PC-3 (cell line): ENCODE measurements around the gene HNRNPC. TPM values are rescaled to one million over a fixed set of nuclear protein-coding genes. Genes with fewer than 3 reads are reported as not detected.

Source experiments
- ATAC-seq: fragments of 200-7000 bp; cut with Tn5 transposase; 2 replicates; pipeline ENCODE4 v1.9.1; 2020; ENCODE audit warnings: mild to moderate bottlenecking, moderate library complexity
- BruUV-seq: library from RNA; stranded (reverse); fragments of 400-500 nt; replicated peaks from 2 replicates; lab custom pipeline; 2021; lab: Mats Ljungman, UMichigan
- CTCF ChIA-PET: fragments of 300-600 bp; sonication (Branson Sonifier 250); formaldehyde crosslinking; loops from one replicate; lab custom pipeline; 2022; ENCODE audit warnings: antibody characterized with exemption; lab: Charles Lee
- POLR2A ChIA-PET: fragments of 300-600 bp; sonication (Branson Sonifier 250); formaldehyde crosslinking; loops from one replicate; lab custom pipeline; 2022; ENCODE audit warnings: antibody characterized with exemption; ENCODE audit not compliant: unreplicated experiment; lab: Charles Lee
- DNase-seq: peaks from one replicate; pipeline ENCODE4 v3.0.0-alpha.2; 2015
- H2AFZ ChIP-seq: fragments of 300-600 bp; sonication (generic); 2 replicates; pipeline ENCODE4 v1.6.0; 2016; ENCODE audit warnings: antibody characterized with exemption, low read length
- H3F3A ChIP-seq: fragments of 300-600 bp; sonication (generic); one replicate; pipeline ENCODE4 v1.6.0; 2017; ENCODE audit warnings: antibody characterized with exemption, low read length, control low read depth, mild to moderate bottlenecking; ENCODE audit not compliant: unreplicated experiment
- H3K27ac ChIP-seq: fragments of 300-600 bp; sonication (generic); 2 replicates; pipeline ENCODE4 v1.5.1; 2016; ENCODE audit warnings: mild to moderate bottlenecking, low read length
- H3K27me3 ChIP-seq: fragments of 300-600 bp; sonication (generic); 2 replicates; pipeline ENCODE4 v1.6.1; 2016; ENCODE audit warnings: low read length, mixed read lengths
- H3K36me3 ChIP-seq: fragments of 300-600 bp; sonication (generic); 2 replicates; pipeline ENCODE4 v1.6.1; 2016; ENCODE audit warnings: low read depth, mixed run types, low read length, mixed read lengths
- H3K4me1 ChIP-seq: fragments of 300-600 bp; sonication (generic); 2 replicates; pipeline ENCODE4 v1.5.1; 2016; ENCODE audit warnings: low read length; ENCODE audit not compliant: insufficient read depth
- H3K4me2 ChIP-seq: fragments of 300-600 bp; sonication (generic); 2 replicates; pipeline ENCODE4 v1.6.0; 2016; ENCODE audit warnings: low read length
- H3K4me3 ChIP-seq: fragments of 300-600 bp; sonication (generic); 2 replicates; pipeline ENCODE4 v1.5.1; 2016; ENCODE audit warnings: mild to moderate bottlenecking, low read length, mixed read lengths
- H3K79me2 ChIP-seq: fragments of 300-600 bp; sonication (generic); 2 replicates; pipeline ENCODE4 v1.6.1; 2017; ENCODE audit warnings: low read length, mixed read lengths
- H3K9ac ChIP-seq: fragments of 300-600 bp; sonication (generic); 2 replicates; pipeline ENCODE4 v1.6.0; 2016; ENCODE audit warnings: mild to moderate bottlenecking, low read length
- H3K9me2 ChIP-seq: fragments of 300-600 bp; sonication (generic); replicated peaks from 2 replicates; pipeline ENCODE4 v1.6.1; 2016; ENCODE audit warnings: mixed run types, low read length, mixed read lengths
- H3K9me3 ChIP-seq: fragments of 300-600 bp; sonication (generic); 2 replicates; pipeline ENCODE4 v1.6.1; 2016; ENCODE audit warnings: low read length, mixed read lengths
- H4K20me1 ChIP-seq: fragments of 300-600 bp; sonication (generic); 2 replicates; pipeline ENCODE4 v1.6.1; 2016; ENCODE audit warnings: low read length, mixed read lengths
- EZH2 ChIP-seq: fragments of 300-600 bp; sonication (generic); IDR thresholded peaks from one replicate; pipeline ENCODE4 v1.6.1; 2017; ENCODE audit warnings: antibody characterized with exemption, mild to moderate bottlenecking, low read length; ENCODE audit not compliant: unreplicated experiment
- EZH2phosphoT487 ChIP-seq: fragments of 300-600 bp; sonication (generic); IDR thresholded peaks from 2 replicates; pipeline ENCODE4 v1.6.1; 2018; ENCODE audit warnings: mild to moderate bottlenecking, antibody characterized with exemption, low read length, borderline replicate concordance
- intact Hi-C: fragments of 100-400 bp; cut with micrococcal nuclease; formaldehyde crosslinking; loops from 2 replicates; pipeline ENCODE4 v1.9.0; 2023
- total RNA-seq: library from RNA; depleted of rRNA; stranded (reverse); fragments of >200 nt; gene quantifications from 2 replicates; pipeline ENCODE4 v1.2.3, GENCODE V29; 2014
- TF ChIP-seq, protein P1 (sequence below): fragments of 300-600 bp; sonication (generic); conservative IDR thresholded peaks from 2 replicates; pipeline ENCODE4 v1.5.1; 2017; ENCODE audit warnings: antibody characterized with exemption, low read depth, mild to moderate bottlenecking, low read length

Gene HNRNPC
- total RNA-seq, 1 experiment from 2014 or later, result 682 TPM

DNA sequence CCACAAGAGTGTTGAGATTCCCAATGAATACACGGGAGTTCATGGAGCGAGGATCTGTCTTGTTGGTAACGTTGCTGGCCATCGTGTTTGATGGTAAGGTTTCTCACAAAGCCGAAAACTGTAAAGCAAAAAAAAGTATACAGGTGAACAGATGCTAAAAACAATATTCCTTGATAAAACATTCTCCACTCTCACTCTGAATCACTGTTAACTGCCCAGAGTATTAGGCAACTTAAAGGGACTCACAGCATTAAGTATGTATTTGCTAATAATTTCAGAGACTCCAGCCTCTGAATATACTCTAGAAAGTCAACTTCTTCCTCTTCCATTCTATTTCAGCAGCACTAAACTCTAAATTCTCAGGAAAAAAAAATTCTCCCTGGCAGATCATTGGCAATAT is 35.1 kb downstream of the HNRNPC start:
- no peak overlapping the region for H3K4me3 ChIP-seq
- CTCF ChIA-PET, result no interaction called here
- no peak overlapping the region for H3K4me2 ChIP-seq
- no TSS peak for BruUV-seq
- H3K36me3 ChIP-seq, result peaks cover 84% of the 10 kb centered on the region
- TF ChIP-seq EZH2, result no peak
- TF ChIP-seq EZH2phosphoT487, result no peak
- TF ChIP-seq, protein P1, sequence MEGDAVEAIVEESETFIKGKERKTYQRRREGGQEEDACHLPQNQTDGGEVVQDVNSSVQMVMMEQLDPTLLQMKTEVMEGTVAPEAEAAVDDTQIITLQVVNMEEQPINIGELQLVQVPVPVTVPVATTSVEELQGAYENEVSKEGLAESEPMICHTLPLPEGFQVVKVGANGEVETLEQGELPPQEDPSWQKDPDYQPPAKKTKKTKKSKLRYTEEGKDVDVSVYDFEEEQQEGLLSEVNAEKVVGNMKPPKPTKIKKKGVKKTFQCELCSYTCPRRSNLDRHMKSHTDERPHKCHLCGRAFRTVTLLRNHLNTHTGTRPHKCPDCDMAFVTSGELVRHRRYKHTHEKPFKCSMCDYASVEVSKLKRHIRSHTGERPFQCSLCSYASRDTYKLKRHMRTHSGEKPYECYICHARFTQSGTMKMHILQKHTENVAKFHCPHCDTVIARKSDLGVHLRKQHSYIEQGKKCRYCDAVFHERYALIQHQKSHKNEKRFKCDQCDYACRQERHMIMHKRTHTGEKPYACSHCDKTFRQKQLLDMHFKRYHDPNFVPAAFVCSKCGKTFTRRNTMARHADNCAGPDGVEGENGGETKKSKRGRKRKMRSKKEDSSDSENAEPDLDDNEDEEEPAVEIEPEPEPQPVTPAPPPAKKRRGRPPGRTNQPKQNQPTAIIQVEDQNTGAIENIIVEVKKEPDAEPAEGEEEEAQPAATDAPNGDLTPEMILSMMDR, result no peak
- no peaks in the 10 kb centered on the region for H3K9me3 ChIP-seq
- H2AFZ ChIP-seq, result no peak overlapping the region
- no peak overlapping the region for H3K9ac ChIP-seq
- POLR2A ChIA-PET, result no interaction called here
- DNase-seq (no peak), ATAC-seq (no peak)
- H3K4me1 ChIP-seq, result no peaks in the 10 kb centered on the region
- H3K27me3 ChIP-seq, result no peaks in the 10 kb centered on the region
- H3F3A ChIP-seq, result peaks cover 7% of the 10 kb centered on the region
- intact Hi-C loops, result no loop called here
- H3K9me2 ChIP-seq, result no peaks in the 10 kb centered on the region
- no peak overlapping the region for H3K27ac ChIP-seq
- peaks cover 97% of the 10 kb centered on the region for H4K20me1 ChIP-seq
- peaks cover 100% of the 10 kb centered on the region for H3K79me2 ChIP-seq

DNA sequence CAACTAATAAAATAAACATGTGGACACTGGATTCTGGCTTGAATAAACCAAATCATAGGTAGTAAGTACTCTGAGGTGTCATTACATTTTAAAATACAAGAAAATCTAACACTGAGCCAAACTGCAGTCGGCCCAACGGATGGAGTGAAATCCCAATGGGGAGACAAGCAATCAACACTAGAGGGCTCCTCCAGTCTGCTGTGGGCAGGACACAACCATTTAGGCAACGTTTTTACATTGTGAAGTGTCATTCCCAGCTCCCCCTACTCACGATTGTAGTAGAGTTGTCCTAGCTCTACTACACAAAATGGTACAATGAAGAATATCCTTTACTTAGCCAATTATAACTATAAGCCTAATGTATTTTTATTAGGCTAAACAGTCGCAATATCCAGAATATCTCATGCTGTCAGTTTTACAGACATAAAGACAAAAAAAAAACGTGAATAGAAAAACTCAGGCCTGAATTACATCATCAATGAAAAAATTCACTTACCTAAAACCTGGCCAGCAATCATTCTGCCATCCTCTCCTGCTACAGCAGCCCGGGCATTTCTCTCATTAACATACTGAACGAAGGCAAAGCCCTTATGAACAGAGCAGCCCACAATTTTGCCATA is 35.7 kb downstream of the HNRNPC start:
- Histone ChIP-seq H2AFZ (no peak overlapping the region), H3K4me1 (no peaks in the 10 kb centered on the region), H4K20me1 (peaks cover 92% of the 10 kb centered on the region), H3K27ac (no peak overlapping the region), H3K4me3 (no peak overlapping the region), H3K9me3 (no peaks in the 10 kb centered on the region), H3K9ac (no peak overlapping the region), H3F3A (peaks cover 7% of the 10 kb centered on the region), H3K27me3 (no peaks in the 10 kb centered on the region), H3K4me2 (no peak overlapping the region), H3K9me2 (no peaks in the 10 kb centered on the region), H3K79me2 (peaks cover 99% of the 10 kb centered on the region), H3K36me3 (peaks cover 79% of the 10 kb centered on the region)
- no peak for DNase-seq
- TF ChIP-seq, protein P1, result peak; percentile 41; the same call in 1 of the 2 replicates
- no peak for TF ChIP-seq EZH2phosphoT487
- no peak for TF ChIP-seq EZH2
- no TSS peak for BruUV-seq
- ChIA-PET CTCF (no interaction called here), POLR2A (no interaction called here)
- 0 out of 2 replicates have a peak, but pooled peaks have one; percentile 22 for ATAC-seq
- intact Hi-C loops, result no loop called here

DNA sequence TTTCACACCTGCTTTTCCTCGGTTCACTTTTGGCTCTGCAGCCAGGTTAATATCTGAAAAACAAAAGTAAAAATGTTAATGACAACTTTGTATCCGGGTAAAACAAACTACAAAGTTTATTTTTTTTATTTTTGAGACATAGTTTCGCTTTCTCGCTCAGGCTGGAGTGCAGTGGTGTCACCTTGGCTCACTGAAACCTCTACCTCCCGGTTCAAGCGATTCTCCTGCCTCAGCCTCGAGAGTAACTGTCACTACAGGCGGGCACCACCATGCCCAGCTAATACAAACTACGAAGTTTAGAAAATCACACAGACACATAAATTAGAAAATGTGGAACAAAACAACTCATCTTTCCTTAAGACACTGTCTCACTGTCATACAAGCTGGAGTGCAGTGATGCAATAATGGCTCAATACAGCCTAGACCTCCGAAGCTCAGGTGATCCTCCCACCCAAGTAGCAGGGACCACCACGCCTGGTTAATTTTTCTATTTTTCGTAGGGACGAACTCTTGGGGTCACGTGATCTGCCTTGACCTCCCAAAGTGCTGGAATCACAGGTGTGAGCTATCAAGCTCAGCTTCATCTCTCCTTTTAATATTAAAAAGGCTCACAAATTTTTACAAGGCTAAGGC is 38.1 kb downstream of the HNRNPC start:
- ChIA-PET CTCF (no interaction called here), POLR2A (no interaction called here)
- Histone ChIP-seq H3F3A (peaks cover 7% of the 10 kb centered on the region), H3K36me3 (peaks cover 82% of the 10 kb centered on the region), H3K4me1 (no peaks in the 10 kb centered on the region), H3K9me2 (no peaks in the 10 kb centered on the region), H4K20me1 (peaks cover 89% of the 10 kb centered on the region), H3K27me3 (no peaks in the 10 kb centered on the region), H3K9ac (no peak overlapping the region), H2AFZ (no peak overlapping the region), H3K4me2 (no peak overlapping the region), H3K4me3 (no peak overlapping the region), H3K27ac (no peak overlapping the region), H3K79me2 (peaks cover 99% of the 10 kb centered on the region), H3K9me3 (no peaks in the 10 kb centered on the region)
- no peak for DNase-seq
- BruUV-seq, result no TSS peak
- TF ChIP-seq, protein P1, result no peak
- TF ChIP-seq EZH2phosphoT487, result no peak
- TF ChIP-seq EZH2, result no peak
- intact Hi-C loops, result no loop called here
- ATAC-seq, result no peak
